GM23338 (cell line): Measurements from ENCODE around the gene RIT2. TPM values are rescaled to one million over a fixed set of nuclear protein-coding genes. Genes with fewer than 3 reads are reported as not detected.

ENCODE experiments used
- ATAC-seq: fragments of 200-7000 bp; cut with Tn5 transposase; 3 replicates; pipeline ENCODE4 v1.9.1; 2020
- DNase-seq: peaks from one replicate; pipeline ENCODE4 v3.0.0-alpha.2; 2015; ENCODE audit warnings: low spot score
- H2AFZ ChIP-seq: fragments of 200-600 bp; sonication (generic); 2 replicates; pipeline ENCODE4 v1.8.0; 2016; ENCODE audit warnings: antibody characterized with exemption, mild to moderate bottlenecking, moderate library complexity
- H3F3A ChIP-seq: fragments of 200-600 bp; sonication (generic); replicated peaks from 2 replicates; pipeline ENCODE4 v1.8.0; 2017; ENCODE audit warnings: antibody characterized with exemption, mixed run types, low read depth
- H3K27ac ChIP-seq: fragments of 200-600 bp; sonication (generic); 2 replicates; pipeline ENCODE4 v1.6.1; 2016; ENCODE audit warnings: low read depth
- H3K27me3 ChIP-seq: fragments of 200-600 bp; sonication (generic); 2 replicates; pipeline ENCODE4 v1.8.0; 2016; ENCODE audit warnings: mild to moderate bottlenecking, mixed run types, moderate library complexity; ENCODE audit not compliant: insufficient read depth
- H3K36me3 ChIP-seq: fragments of 200-600 bp; sonication (generic); 2 replicates; pipeline ENCODE4 v1.8.0; 2016; ENCODE audit warnings: mild to moderate bottlenecking; ENCODE audit not compliant: insufficient read depth
- H3K4me1 ChIP-seq: fragments of 200-600 bp; sonication (generic); 2 replicates; pipeline ENCODE4 v1.8.0; 2016; ENCODE audit warnings: mild to moderate bottlenecking, moderate library complexity; ENCODE audit not compliant: insufficient read depth
- H3K4me2 ChIP-seq: fragments of 200-600 bp; sonication (generic); 2 replicates; pipeline ENCODE4 v1.7.1; 2017; ENCODE audit warnings: mixed run types
- H3K4me3 ChIP-seq: fragments of 200-600 bp; sonication (generic); 2 replicates; pipeline ENCODE4 v1.6.1; 2016; ENCODE audit warnings: mixed run types
- H3K79me2 ChIP-seq: fragments of 200-600 bp; sonication (generic); replicated peaks from 2 replicates; pipeline ENCODE4 v1.8.0; 2017; ENCODE audit warnings: mild to moderate bottlenecking; ENCODE audit not compliant: insufficient read depth
- H3K9me2 ChIP-seq: fragments of 200-600 bp; sonication (generic); 2 replicates; pipeline ENCODE4 v1.8.0; 2017; ENCODE audit not compliant: insufficient read depth
- H4K20me1 ChIP-seq: fragments of 200-600 bp; sonication (generic); replicated peaks from 2 replicates; pipeline ENCODE4 v1.8.0; 2017; ENCODE audit warnings: mild to moderate bottlenecking; ENCODE audit not compliant: insufficient read depth
- H3K27ac Mint-ChIP-seq: 2 replicates; pipeline ENCODE4 v1.8.0; 2020; ENCODE audit warnings: inconsistent platforms, mild to moderate bottlenecking, moderate library complexity, mixed read lengths
- H3K27me3 Mint-ChIP-seq: 3 replicates; pipeline ENCODE4 v1.8.0; 2022; ENCODE audit warnings: low read depth, mild to moderate bottlenecking, moderate library complexity, mixed read lengths, inconsistent platforms; ENCODE audit not compliant: insufficient read depth, poor library complexity
- H3K36me3 Mint-ChIP-seq: 3 replicates; pipeline ENCODE4 v1.8.0; 2021; ENCODE audit warnings: low read depth, mild to moderate bottlenecking, inconsistent platforms, moderate library complexity, mixed read lengths
- H3K4me1 Mint-ChIP-seq: 3 replicates; pipeline ENCODE4 v1.8.0; 2020; ENCODE audit warnings: mild to moderate bottlenecking, inconsistent platforms, mixed read lengths
- H3K4me3 Mint-ChIP-seq: 3 replicates; pipeline ENCODE4 v1.8.0; 2021; ENCODE audit warnings: moderate library complexity, mild to moderate bottlenecking, inconsistent platforms, mixed read lengths
- H3K9me3 Mint-ChIP-seq: 3 replicates; pipeline ENCODE4 v1.8.0; 2020; ENCODE audit warnings: moderate library complexity, mild to moderate bottlenecking, inconsistent platforms, mixed read lengths
- CREB1 ChIP-seq: fragments of 250-450 bp; sonication (Bioruptor Pico); IDR thresholded peaks from 2 replicates; pipeline ENCODE4 v1.5.0; 2020; ENCODE audit warnings: low read depth, mild to moderate bottlenecking, moderate library complexity
- EZH2 ChIP-seq: fragments of 200-600 bp; sonication (generic); IDR thresholded peaks from one replicate; pipeline ENCODE4 v1.8.0; 2017; ENCODE audit warnings: antibody characterized with exemption, mild to moderate bottlenecking, low read depth; ENCODE audit not compliant: unreplicated experiment
- EZH2phosphoT487 ChIP-seq: fragments of 200-600 bp; sonication (generic); IDR thresholded peaks from one replicate; pipeline ENCODE4 v1.8.1; 2018; ENCODE audit warnings: antibody characterized with exemption; ENCODE audit not compliant: unreplicated experiment
- JUNB ChIP-seq: IDR thresholded peaks from one replicate; pipeline ENCODE4 v1.6.1; 2016; ENCODE audit warnings: antibody characterized with exemption; ENCODE audit not compliant: unreplicated experiment
- NANOG ChIP-seq: IDR thresholded peaks from 2 replicates; pipeline ENCODE4 v1.6.1; 2016; ENCODE audit warnings: antibody characterized with exemption, borderline replicate concordance
- POLR2AphosphoS5 ChIP-seq: IDR thresholded peaks from 2 replicates; pipeline ENCODE4 v1.6.1; 2016; ENCODE audit warnings: antibody characterized with exemption, low read depth
- STAT1 ChIP-seq: IDR thresholded peaks from one replicate; pipeline ENCODE4 v1.6.1; 2016; ENCODE audit warnings: antibody characterized with exemption; ENCODE audit not compliant: unreplicated experiment
- ZNF114 ChIP-seq: fragments of 250-450 bp; sonication (Bioruptor Pico); IDR thresholded peaks from 2 replicates; pipeline ENCODE4 v1.5.0; 2020; ENCODE audit warnings: mild to moderate bottlenecking, moderate library complexity
- ZNF331 ChIP-seq: fragments of 250-450 bp; sonication (Bioruptor Pico); IDR thresholded peaks from 2 replicates; pipeline ENCODE4 v1.5.0; 2020; ENCODE audit warnings: low read depth, mild to moderate bottlenecking, moderate library complexity
- polyA plus RNA-seq: library from polyadenylated mRNA; unstranded; fragments of >200 nt; fragmentation: Nextera tagmentation; extraction: Ambion mirVana; gene quantifications from 2 replicates; pipeline ENCODE4 v1.2.1, GENCODE V29; 2016
- total RNA-seq: library from RNA; depleted of rRNA; stranded (reverse); fragments of >200 nt; shearing (Covaris generic); gene quantifications from 2 replicates; pipeline ENCODE4 v1.2.3, GENCODE V29; 2014
- TF ChIP-seq, protein P1 (sequence below): IDR thresholded peaks from 2 replicates; pipeline ENCODE4 v1.6.1; 2016; ENCODE audit warnings: antibody characterized with exemption
- TF ChIP-seq, protein P2 (sequence below), 2 experiments: fragments of 200-600 bp in 1 of 2; sonication (generic) in 1 of 2; conservative IDR thresholded peaks; 2 replicates each; pipeline versions ENCODE4 v1.5.1 to v1.6.1; 2016 to 2017; ENCODE audit warnings: antibody characterized with exemption in 2 of 2, low read depth in 2 of 2, mild to moderate bottlenecking in 2 of 2, moderate library complexity in 1 of 2
- TF ChIP-seq, protein P3 (sequence below): IDR thresholded peaks from one replicate; pipeline ENCODE4 v1.6.1; 2018; ENCODE audit warnings: antibody characterized with exemption; ENCODE audit not compliant: unreplicated experiment

The RIT2 gene
- total and polyA plus RNA-seq, 2 experiments from 2014 or later = 1.9 to 8.8 TPM

DNA sequence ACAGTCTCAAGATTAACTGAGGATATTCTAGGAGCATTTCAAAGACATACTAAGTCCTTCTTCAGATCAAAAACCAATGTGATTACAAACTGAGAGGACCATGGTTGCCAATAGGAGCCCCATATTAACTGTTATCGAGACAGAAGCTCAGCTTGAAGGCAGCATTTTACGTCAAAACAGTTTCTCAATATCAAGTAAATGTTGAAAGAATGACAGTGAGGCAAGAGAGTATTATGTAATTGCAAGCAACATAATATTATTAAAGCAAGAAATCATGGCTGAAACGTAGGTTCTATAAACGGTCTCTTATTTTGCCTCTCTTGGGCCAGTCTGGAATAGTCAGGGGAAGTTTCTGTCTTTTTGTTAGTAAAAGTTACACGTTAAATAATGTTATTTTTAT lies 22.9 kb downstream of the RIT2 start:
- Mint-ChIP-seq H3K36me3 (peaks cover 5% of the 10 kb centered on the region; the same call in 1 of the 3 replicates), H3K4me1 (peaks cover 3% of the 10 kb centered on the region), H3K9me3 (no peaks in the 10 kb centered on the region), H3K27ac (peak overlapping the region; percentile 27; the same call in 1 of the 2 replicates), H3K4me3 (no peak overlapping the region), H3K27me3 (no peaks in the 10 kb centered on the region)
- H3K79me2 ChIP-seq = no peaks in the 10 kb centered on the region
- no peaks in the 10 kb centered on the region for H3K36me3 ChIP-seq
- no peaks in the 10 kb centered on the region for H3K4me1 ChIP-seq
- DNase-seq (no peak), ATAC-seq (no peak)
- no peak overlapping the region for H3K4me2 ChIP-seq
- H3K4me3 ChIP-seq = no peak overlapping the region
- H4K20me1 ChIP-seq = no peaks in the 10 kb centered on the region
- no peaks in the 10 kb centered on the region for H3F3A ChIP-seq
- H3K27ac ChIP-seq = no peak overlapping the region
- no peak overlapping the region for H2AFZ ChIP-seq
- H3K27me3 ChIP-seq = no peaks in the 10 kb centered on the region
- no peaks in the 10 kb centered on the region for H3K9me2 ChIP-seq
- TF ChIP-seq STAT1 (no peak), CREB1 (no peak), NANOG (no peak)

DNA sequence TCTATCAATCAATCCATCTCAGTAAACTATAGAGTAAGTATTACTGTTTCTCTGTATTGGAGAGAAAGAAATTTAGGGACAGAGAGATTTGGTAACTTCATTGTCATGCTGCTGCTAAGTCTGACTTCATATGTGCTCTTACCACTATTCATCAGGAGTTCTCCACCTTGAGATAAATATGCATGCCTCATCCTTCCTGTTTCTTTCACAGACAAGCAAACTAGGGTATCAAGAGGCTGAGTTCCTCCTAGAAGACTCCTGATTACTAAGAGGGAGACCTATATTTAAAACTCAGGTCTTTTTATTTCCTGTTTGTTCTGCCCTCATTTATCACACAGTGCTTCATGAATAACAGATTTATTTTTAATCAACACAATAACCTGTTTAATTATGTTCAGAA lies 34.1 kb downstream of the RIT2 start:
- no peak overlapping the region for H3K27ac ChIP-seq
- no peak for ATAC-seq
- H3K4me3 ChIP-seq = no peak overlapping the region
- no peaks in the 10 kb centered on the region for H3K9me2 ChIP-seq
- H3K4me2 ChIP-seq = peak overlapping the region; percentile 21; the same call in 1 of the 2 replicates
- no peaks in the 10 kb centered on the region for H4K20me1 ChIP-seq
- peaks cover 42% of the 10 kb centered on the region for H3K4me1 ChIP-seq
- Mint-ChIP-seq H3K4me1 (peaks cover 44% of the 10 kb centered on the region), H3K27me3 (peaks cover under 1% of the 10 kb centered on the region), H3K9me3 (peaks cover 4% of the 10 kb centered on the region; the same call in 1 of the 3 replicates), H3K36me3 (peaks cover 9% of the 10 kb centered on the region; the same call in 2 of the 3 replicates), H3K4me3 (no peak overlapping the region), H3K27ac (peak overlapping the region; percentile 39; the same call in 1 of the 2 replicates)
- no peak overlapping the region for H2AFZ ChIP-seq
- no peaks in the 10 kb centered on the region for H3K79me2 ChIP-seq
- no peak for DNase-seq
- no peaks in the 10 kb centered on the region for H3K36me3 ChIP-seq
- no peaks in the 10 kb centered on the region for H3F3A ChIP-seq
- no peaks in the 10 kb centered on the region for H3K27me3 ChIP-seq
- TF ChIP-seq ZNF331 (no peak), JUNB (no peak), CREB1 (no peak), POLR2AphosphoS5 (no peak), STAT1 (no peak), EZH2phosphoT487 (no peak), ZNF114 (CRISPR knock-in tag) (no peak), NANOG (no peak), EZH2 (no peak)
- TF ChIP-seq, protein P1, sequence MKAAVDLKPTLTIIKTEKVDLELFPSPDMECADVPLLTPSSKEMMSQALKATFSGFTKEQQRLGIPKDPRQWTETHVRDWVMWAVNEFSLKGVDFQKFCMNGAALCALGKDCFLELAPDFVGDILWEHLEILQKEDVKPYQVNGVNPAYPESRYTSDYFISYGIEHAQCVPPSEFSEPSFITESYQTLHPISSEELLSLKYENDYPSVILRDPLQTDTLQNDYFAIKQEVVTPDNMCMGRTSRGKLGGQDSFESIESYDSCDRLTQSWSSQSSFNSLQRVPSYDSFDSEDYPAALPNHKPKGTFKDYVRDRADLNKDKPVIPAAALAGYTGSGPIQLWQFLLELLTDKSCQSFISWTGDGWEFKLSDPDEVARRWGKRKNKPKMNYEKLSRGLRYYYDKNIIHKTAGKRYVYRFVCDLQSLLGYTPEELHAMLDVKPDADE = no peak
- TF ChIP-seq, protein P2, sequence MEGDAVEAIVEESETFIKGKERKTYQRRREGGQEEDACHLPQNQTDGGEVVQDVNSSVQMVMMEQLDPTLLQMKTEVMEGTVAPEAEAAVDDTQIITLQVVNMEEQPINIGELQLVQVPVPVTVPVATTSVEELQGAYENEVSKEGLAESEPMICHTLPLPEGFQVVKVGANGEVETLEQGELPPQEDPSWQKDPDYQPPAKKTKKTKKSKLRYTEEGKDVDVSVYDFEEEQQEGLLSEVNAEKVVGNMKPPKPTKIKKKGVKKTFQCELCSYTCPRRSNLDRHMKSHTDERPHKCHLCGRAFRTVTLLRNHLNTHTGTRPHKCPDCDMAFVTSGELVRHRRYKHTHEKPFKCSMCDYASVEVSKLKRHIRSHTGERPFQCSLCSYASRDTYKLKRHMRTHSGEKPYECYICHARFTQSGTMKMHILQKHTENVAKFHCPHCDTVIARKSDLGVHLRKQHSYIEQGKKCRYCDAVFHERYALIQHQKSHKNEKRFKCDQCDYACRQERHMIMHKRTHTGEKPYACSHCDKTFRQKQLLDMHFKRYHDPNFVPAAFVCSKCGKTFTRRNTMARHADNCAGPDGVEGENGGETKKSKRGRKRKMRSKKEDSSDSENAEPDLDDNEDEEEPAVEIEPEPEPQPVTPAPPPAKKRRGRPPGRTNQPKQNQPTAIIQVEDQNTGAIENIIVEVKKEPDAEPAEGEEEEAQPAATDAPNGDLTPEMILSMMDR (conservative IDR thresholded peaks at IDR 0.05; ENCODE audit: low read depth in 2 of 2) = no peak
- TF ChIP-seq, protein P3, sequence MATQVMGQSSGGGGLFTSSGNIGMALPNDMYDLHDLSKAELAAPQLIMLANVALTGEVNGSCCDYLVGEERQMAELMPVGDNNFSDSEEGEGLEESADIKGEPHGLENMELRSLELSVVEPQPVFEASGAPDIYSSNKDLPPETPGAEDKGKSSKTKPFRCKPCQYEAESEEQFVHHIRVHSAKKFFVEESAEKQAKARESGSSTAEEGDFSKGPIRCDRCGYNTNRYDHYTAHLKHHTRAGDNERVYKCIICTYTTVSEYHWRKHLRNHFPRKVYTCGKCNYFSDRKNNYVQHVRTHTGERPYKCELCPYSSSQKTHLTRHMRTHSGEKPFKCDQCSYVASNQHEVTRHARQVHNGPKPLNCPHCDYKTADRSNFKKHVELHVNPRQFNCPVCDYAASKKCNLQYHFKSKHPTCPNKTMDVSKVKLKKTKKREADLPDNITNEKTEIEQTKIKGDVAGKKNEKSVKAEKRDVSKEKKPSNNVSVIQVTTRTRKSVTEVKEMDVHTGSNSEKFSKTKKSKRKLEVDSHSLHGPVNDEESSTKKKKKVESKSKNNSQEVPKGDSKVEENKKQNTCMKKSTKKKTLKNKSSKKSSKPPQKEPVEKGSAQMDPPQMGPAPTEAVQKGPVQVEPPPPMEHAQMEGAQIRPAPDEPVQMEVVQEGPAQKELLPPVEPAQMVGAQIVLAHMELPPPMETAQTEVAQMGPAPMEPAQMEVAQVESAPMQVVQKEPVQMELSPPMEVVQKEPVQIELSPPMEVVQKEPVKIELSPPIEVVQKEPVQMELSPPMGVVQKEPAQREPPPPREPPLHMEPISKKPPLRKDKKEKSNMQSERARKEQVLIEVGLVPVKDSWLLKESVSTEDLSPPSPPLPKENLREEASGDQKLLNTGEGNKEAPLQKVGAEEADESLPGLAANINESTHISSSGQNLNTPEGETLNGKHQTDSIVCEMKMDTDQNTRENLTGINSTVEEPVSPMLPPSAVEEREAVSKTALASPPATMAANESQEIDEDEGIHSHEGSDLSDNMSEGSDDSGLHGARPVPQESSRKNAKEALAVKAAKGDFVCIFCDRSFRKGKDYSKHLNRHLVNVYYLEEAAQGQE = no peak
